HUDEP-2 (cell line): Measurements from ENCODE around the gene HAP1.

Experiments used
- DNase-seq, 76 experiments: peaks; one replicate each; lab custom pipeline; 2025; ENCODE audit not compliant: unreplicated experiment in 76 of 76; lab: John Stamatoyannopoulos, UW

The HAP1 gene

DNA sequence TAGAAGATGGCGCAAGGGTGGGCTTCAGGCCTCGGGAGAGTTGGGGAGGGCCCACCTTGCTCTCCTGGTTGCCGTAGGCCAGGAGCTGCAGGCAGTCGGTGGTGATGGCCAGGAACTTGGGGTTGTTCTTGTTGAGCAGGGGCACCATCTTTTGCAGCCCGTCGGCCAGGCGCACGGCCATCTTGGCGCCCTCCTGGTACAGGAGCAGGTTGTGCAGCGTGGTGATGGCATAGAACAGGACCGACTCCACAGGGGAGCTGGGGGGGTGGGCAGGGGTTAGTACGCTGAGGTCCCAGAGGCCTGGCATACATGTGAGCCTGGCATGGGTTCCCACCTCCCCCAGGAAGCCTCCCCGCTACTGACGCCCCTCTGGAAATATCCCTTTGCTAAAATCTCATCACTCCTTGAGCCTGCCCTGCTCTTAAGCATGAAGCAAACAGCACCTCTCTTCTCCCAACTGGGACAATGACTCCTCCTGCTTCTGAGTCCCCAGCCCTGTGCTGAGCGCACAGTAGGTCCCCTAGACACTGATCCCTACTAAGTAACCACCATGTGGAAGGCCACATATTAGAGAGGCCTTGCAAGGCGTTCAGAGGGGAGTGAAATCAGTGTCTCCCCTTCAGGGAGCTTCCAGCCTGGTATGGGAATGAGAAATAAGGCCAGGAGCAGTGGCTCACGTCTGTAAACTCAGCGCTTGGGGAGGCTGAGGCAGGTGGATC lies 33.0 kb upstream of the HAP1 start:
- DNase-seq, result no peak

DNA sequence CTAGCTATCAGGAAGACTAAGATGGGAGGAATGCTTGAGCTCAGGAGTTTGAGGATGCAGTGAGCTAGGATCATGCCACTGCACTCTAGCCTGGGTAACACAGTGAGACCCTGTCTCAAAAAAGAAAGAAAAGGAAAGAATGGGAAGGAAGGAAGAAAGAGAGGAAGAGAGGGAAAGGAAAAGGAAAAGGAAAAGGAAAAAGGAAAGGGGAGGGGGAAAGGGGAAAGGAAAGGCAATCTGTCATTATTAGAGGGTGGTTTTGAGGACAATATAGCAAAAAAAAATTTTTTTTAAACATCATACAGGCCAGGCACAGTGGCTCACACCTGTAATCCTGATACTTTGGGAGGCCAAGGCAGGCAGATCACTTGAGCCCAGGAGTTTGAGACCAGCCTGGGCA lies 31.7 kb upstream of the HAP1 start:
- DNase-seq, result no peak

DNA sequence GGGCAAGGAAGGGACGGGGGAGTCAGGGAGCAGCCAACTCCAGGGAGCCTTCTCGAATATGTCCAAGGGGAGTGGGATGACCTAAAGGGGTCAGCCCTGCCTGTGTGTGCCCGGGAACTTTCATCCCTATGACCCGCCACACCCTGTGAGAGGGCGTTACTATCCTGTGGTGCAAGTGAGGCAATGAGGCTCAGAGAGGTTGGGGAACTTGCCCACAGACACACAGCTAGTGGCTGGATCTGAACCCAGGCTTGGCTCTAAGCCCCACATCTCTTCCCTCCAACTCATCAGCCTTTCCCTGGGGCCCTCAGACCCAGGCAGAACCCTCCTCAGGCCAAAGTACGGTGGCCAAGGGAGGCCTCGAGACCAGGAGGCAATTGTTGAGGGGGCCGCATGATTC lies 28.9 kb upstream of the HAP1 start:
- DNase-seq, result no peak

DNA sequence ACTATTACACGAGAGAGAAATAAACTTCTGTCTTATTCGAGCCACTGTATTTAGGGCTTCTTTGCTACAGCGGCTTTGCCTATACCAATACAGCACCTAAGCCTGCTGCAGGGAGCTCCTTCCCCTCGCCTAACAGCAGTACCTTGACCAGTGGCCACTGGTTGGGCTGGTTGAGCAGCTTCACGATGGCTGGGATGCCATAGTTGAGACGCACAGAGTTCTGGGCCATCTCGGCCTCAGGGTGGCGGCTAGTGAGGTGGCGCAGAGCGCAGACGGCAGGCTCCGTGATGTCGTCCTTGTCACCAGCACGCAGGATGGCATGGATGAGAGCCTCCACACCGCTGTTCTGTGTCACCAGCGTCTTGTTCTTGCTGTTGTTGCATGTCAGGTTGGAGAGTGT lies 28.4 kb upstream of the HAP1 start:
- no peak for DNase-seq

DNA sequence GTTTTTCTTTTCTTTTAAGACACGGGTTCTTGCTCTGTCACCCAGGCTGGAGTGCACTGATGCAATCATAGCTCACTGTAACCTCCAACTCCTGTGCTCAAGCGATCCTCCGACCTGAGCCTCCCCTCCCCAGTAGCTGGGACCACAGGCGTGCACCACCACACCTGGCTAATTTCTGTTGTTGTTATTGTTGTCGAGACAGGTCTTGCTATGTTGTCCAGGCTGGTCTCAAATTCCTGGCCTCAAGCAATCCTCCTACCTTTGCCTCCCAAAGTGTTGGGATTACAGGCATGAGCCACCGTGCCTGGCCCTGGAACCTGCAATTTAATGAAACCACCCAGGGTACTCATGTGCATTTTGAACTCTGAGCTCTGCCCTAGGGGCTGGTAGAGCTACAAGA lies 27.9 kb upstream of the HAP1 start:
- no peak for DNase-seq

DNA sequence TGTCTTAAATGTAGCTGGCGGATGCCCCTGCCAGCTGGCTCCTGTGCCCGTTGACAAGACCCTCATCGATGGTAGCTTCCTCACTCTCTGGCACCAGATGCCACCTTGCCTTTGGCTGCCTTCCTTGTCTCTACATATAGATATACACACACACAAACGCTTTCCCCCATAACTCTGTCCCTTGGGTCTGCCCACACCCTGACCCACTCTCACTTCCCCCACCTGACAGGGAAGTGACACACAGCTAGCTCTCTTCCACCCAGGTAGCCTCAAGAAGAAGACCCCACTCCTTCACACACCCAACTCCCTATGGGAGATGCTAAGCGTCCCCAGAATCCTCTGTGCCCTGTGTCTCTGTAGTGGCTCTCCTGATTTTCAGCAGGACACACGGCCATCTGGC lies 26.4 kb upstream of the HAP1 start:
- DNase-seq, result no peak

DNA sequence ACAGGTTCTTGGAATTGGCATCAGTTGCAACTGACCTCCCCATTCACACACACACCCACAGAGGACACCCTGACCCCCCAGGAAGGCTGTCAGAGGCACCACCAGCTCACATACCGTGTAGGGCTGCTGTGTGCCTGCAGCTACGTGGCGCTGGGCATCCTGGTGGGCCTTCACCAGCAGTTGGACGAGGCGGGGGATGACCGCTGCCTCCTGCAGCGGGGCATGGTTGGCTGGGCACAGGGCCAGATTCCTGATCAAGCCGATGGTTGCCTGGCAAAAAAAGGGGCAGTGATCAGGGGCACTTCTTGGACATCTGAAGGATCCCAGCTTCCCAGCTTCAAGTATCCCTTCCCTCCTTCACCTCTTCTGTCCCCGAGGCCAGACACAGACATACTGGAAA lies 24.2 kb upstream of the HAP1 start:
- DNase-seq, result no peak

DNA sequence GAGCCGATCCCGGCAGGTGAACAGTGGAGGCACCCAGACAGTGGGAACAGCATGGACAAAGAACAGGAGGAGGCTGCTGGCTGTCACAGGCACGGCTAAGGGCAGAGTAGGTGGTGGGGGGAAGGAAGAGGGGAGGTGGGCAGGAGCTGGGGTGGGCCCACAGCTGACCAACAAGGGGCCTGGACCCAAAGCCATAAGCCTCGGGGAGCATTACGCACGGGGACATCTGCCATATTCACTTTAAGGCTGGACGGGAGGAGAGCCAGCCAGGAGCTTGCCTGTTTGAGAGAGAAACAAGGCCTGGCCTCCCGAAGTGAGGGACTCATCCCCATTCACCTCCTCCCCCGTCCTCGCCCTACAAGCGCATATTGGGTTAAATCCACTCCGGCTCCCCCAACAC lies 19.6 kb upstream of the HAP1 start:
- DNase-seq, result no peak

DNA sequence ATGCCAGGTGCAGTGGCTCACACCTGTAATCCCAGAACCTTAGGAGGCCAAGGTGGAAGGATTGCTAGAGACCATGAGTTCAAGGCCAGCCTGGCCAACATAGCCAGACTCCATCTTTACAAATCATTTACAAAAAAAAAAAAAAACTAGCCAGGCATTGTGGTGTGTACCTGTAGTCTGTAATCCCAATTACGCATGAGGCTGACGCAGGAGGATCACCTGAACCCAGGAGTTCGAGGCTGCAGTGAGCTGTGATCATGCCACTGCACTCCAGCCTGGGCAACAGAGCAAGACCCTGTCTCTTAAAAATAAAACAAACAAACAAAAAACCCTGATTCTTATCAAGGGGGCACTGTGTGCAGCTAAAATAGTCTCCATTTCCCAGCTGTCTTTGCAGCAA lies 16.8 kb upstream of the HAP1 start:
- DNase-seq, result no peak

DNA sequence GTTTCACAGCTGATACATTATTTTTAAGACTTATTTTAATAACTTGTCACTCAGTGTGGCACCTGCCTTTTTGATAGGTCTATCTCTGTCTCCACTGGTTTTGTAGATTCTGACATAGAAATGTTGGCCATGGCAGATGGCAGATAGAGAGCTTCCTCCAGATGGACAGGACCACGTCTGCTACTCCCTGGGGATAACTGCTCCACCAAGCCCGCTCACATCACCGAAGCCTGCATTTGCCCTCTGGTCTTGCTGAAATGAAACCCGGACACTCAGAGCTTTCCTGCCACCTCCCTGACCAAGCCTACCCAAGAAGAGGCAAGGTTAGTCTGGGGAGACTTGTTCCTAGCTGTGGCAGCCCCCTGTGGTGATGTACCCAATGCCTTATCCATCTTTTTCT lies 16.4 kb upstream of the HAP1 start:
- DNase-seq, result no peak

DNA sequence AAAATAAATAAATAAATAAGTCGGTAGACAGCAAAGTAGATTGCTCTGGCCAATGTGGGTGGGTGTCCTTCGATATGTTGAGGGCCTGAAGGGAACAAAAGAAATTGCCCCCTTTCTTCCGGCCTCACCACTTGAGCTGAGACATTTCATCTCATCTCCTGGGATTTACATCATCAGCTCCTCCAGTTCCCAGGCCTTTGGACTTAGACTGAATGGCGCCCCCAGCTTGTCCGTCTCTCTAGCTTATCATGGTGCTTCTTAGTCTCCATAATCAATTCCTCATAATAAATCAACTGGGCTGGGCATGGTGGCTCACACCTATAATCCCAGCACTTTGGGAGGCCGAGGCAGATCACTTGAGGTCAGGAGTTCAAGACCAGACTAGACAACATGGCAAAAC lies 13.8 kb upstream of the HAP1 start:
- DNase-seq, result no peak

DNA sequence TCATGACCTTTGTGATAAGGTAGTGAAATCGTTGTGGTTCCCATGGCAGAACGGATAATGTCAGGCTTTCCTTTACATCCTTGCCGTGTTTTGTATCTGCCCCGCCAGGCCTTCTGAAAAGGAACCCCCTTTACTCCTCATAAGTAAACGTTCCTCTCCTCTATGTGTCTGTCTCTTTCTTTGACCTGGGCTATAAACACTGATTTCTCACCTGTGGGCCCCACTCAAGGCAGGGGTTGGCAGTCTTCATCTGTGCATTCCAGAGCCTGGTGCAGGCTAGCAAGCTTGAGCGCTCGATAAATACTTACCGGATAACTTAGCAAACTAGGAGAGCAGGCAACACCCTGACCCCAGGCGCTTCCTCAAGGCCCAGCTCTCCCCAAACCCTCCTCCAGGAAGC lies 7.3 kb upstream of the HAP1 start:
- DNase-seq, result no peak

DNA sequence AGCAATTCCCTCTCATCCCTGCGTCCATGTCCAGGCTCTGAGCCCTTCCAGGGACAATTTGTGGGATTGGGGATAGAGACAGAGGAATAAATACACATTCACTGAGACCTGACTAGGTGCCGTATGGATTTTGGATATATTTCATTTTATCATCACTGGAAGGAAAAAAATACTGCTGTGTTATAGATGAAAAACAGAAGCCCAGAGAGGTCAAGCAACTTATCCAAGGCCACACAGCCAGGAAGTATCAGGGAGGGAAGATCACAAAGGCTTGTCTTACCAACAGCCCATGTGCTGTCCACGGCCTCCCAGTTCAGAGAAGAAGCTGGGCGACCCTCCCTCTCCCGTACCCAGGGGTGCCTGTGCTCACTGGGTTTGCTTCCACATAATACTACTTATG lies 6.1 kb upstream of the HAP1 start:
- no peak for DNase-seq

DNA sequence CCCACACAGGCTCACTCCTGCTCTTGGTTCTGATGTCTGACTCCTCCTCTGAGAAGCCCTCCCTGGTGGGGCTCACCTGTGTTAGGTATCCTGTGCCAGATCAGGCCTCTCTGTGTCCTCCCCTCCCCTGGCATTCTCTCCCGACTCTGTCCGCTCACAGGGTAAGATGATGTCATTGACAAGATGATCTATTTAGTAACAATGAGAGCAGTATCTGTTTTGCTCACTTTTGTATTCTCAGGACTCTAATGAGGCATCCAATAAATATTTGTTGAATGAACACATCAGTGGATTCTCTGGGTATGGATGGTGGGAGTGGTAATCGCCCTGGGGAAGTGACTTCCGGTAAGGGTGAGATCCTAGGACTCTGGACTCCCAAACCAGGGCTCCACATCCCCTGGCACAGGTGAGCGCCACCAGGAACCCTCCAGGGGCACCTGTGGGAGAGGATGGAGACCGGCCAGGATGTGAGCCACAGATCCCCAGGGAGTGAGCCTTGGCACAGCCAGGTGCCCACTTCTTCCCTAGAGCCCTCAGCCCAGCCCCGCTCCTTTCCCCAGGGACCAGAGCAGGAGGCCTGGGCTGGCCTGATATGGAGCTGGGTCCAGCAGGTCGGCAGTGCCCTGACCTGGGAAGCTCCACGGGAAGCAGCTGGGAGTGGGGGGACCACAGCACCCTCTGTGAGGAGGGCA lies 5.4 kb upstream of the HAP1 start:
- DNase-seq, result no peak

DNA sequence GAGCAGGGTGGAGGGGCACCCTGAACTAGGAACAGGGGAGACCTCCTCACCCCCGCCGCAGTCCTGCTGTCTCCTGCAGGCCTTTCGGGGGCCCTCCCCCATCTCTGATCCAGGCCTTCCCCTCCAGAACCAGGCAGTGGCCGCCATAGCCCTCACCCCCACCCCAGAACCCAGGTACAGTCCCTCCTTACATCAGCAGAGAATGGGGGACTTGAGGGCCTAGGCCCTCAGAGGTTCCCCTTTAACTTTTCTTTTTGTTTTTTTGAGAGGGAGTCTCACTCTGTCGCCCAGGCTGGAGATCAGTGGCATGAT lies 4.3 kb upstream of the HAP1 start:
- DNase-seq, result no peak

DNA sequence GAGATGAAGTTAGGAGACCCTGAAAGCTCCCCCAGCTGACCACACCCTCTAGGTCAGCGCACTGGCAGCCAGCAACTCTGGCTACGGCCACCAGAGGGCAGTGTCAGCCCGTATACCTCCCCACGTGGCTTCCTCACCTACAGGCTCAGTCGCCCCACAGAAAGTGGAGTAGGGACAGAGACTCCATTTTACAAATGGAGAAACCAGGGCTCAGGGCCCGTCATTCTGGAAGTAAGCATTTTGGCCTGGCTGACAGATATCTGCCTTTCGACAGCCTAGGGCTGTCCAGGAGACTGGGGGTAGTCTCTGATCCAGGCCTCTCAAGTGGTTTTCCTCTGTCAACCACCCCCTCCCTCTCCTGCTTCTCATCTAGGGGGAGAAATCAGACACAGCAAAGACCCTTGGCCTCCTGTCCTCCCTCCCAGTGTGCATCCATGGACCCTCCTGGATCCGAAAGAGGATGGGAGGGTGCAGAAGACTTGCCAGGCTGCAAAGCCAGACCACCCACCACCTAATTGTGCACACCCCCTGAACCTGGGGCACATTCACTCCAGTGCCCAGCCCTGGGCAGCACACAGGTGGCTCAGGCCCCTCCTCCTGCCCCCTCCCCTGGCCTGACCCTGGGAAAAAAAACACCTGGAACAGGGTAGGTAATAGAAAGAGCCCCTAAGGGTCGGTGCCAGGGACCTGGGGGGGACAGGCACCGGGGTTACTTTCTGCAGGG lies 3.8 kb upstream of the HAP1 start:
- peak in 71 of 76 experiments; percentile 5 to 84 (median 62) for DNase-seq

DNA sequence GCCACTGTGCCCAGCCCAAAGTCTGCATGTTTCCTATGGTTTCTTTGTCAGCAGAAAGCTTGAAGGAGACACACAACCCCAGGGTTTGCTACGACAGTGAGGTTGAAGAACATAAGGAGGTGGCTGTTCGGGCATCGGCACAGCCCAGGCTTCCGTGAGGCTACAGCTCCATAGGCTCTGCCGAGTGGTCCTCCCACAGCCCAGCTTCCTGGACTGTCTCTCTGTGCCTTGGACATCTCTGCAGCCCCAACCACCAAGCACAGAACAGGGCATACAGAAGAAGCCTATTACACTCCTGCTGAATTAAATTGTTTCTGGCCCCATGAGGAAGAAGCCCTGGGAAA lies 3.2 kb upstream of the HAP1 start:
- no peak for DNase-seq

DNA sequence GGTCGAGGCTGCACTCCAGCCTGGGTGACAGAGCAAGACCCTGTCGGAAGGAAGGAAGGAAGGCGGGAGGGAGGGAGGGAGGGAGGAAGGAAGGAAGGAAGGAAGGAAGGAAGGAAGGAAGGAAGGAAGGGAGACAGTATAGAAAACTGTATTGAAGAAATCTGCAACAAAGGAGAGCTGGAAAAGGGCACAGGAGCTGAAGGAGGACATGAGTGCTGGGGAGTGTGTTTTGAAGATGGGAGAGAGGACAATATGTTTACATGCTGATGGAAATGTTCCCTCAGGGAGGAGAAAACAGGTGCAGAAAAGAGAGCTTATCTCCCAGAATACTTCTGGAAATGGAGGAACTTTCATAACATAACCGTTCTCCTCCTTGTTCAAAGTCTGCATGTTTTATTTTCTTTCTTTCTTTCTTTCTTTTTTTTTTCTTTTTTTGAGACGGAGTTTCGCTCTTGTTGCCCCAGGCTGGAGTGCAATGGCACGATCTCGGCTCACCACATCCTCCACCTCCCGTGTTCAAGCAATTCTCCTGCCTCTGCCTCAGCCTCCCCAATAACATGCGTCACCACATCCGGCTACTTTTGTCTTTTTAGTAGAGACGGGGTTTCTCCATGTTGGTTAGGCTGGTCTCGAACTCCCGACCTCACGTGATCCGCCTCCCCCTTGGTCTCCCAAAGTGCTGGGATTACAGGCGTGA lies 2.7 kb upstream of the HAP1 start:
- no peak for DNase-seq

DNA sequence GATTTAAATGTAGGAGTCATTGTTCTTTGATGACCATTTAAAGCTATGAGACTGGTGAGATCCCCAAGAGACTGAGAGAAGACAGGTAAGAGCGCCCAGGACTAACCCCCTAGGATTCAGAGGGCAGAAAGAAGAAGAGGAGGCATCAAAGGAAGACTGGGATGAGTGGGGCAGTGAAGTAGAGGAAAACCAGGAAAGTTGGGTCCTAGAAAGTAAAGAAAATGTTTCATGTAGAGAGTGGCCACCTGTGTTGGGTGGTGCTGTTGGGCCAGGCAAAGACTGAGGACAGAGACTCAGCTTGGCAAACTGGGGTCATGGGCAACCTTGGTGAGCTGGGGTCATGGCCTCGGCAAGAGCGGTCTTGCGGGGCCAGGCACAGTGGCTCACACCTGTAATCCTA lies 1.3 kb upstream of the HAP1 start:
- no peak for DNase-seq

DNA sequence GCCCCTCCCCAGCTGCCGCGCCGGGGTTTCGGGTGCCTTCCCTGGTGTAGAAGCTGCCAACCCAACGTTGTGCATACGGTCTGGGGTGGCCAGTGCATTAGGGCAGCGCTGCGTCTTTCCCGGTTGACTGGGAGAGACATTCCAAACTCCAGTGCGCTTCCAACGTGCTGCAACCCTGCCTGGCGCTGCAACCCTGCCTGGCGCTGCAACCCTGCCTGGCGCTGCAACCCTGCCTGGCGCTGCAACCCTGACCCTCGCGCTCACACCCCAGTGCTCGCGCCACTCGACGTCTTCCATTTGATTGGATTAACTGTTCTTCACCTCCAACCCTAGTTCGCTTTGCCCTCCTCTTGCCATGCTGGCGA lies 488 bp upstream of the HAP1 start:
- DNase-seq, result no peak

DNA sequence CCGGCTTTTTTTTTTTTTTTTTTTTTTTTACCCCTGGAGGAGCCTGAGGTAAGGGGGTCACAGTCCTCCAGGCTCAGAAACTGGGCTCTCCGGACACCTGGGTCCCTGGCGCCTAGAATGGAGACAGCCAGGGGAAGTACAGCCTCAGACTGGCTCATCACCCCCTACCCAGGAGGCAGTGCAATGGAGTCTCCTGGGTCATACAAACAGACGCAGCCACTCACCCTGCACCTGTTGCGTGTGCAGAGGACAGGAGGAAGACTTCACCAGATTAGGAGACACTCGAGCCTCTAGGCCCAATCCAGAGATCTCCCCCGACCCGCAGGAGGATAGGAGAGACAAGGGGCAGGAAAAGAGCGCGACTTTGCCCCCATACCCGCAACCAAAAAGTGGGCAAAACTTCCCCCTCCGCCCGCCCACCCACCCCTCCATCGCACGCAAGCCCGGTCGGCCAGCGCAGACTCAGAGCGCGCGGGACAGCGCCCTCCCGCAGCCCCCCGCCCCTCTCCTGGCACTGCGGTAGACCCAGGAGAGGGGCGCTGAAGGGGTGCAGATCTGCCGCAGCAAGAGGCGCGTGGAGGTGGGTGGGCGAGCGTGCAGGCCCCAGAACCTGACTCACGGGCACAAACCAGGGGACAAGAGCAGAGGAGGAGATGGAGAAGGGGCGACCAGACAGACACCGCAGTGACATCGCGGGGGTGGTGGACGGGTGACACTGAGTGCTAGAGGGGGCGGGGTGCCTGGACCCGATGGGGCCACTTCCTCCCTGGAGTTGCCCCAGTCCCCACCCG lies 900 bp downstream of the HAP1 start:
- no peak for DNase-seq
